Chondrocyte (in vitro differentiated cells): Measurements from ENCODE around the gene ARAP1. TPM values are rescaled to one million over a fixed set of nuclear protein-coding genes. Genes with fewer than 3 reads are reported as not detected.

Experiments
- DNase-seq: peaks from one replicate; pipeline ENCODE4 v3.0.0; 2021; ENCODE audit warnings: mixed read lengths, low spot score
- H3K27ac Mint-ChIP-seq: one replicate; pipeline ENCODE4 v1.8.0; 2021; ENCODE audit warnings: mild to moderate bottlenecking, moderate library complexity, mixed read lengths; ENCODE audit not compliant: unreplicated experiment
- H3K27me3 Mint-ChIP-seq: 2 replicates; pipeline ENCODE4 v1.8.0; 2021; ENCODE audit warnings: low read depth, mixed read lengths
- H3K36me3 Mint-ChIP-seq: 2 replicates; pipeline ENCODE4 v1.8.0; 2021; ENCODE audit warnings: low read depth, mixed read lengths
- H3K4me1 Mint-ChIP-seq: 2 replicates; pipeline ENCODE4 v1.8.0; 2021; ENCODE audit warnings: low read depth, mild to moderate bottlenecking, mixed read lengths
- H3K4me3 Mint-ChIP-seq: one replicate; pipeline ENCODE4 v1.8.0; 2021; ENCODE audit warnings: mild to moderate bottlenecking, moderate library complexity, mixed read lengths; ENCODE audit not compliant: unreplicated experiment
- H3K9me3 Mint-ChIP-seq: 2 replicates; pipeline ENCODE4 v1.8.0; 2021; ENCODE audit warnings: low read depth, mixed read lengths
- CTCF ChIP-seq: fragments of 200-600 bp; sonication (generic); IDR thresholded peaks from 2 replicates; pipeline ENCODE4 v1.5.0; 2021; ENCODE audit warnings: antibody characterized with exemption, mild to moderate bottlenecking, moderate library complexity
- total RNA-seq: library from RNA; stranded (reverse); gene quantifications from 3 replicates; pipeline ENCODE4 v1.2.1, GENCODE V29; 2021

Gene ARAP1
- total RNA-seq, 1 donor from 2014 or later = 45.3 TPM

GRCh38 chr11:72754149-72754543, 1.9 kb upstream of the ARAP1 start:
- Mint-ChIP-seq H3K9me3 (no peaks in the 10 kb centered on the region), H3K36me3 (peaks cover 28% of the 10 kb centered on the region), H3K27me3 (no peaks in the 10 kb centered on the region), H3K4me1 (peaks cover 34% of the 10 kb centered on the region), H3K27ac (no peak overlapping the region), H3K4me3 (no peak overlapping the region)
- TF ChIP-seq CTCF = no peak
- no peak for DNase-seq

DNA sequence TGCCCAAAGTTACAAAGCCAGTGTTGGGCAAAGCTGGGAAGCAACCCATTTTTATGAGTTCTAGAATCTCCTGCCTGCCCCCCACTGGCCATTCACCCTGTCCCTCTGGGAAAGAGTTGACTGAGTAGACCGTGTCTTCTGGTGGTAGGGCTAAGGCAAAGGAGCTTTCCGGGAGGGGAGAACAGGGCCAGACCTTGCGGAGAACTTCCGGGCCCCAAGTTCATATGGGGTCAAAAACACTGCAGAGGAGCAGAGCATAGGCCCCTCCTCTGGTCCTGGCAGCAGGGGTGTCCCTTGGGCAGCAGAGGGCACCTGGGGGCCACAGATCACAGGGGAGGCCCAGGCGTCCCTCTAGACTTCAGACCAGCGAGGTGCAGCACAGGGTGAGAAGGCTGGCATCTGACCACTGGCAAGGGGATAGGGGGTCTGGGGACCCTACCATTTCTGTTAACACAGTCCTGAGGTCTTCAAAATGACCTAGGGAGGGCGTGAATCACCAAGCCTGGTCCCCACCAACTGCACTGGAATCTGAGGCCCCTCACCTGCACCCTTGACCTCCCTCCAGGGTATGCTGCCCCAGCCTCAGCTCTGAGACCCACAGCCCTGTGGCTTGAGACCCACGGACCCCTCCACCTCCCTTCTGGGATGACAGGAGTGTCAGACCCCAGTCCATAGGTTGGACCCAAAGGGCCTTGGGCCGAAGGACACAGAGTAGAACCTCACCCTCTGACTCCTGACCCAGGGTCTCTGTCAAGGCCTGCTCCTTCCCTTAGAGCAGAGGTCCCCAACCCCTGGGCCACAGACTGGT, 1.3 kb upstream of the ARAP1 start:
- no peaks in the 10 kb centered on the region for H3K9me3 Mint-ChIP-seq
- peaks cover 22% of the 10 kb centered on the region for H3K36me3 Mint-ChIP-seq
- H3K4me1 Mint-ChIP-seq = peaks cover 28% of the 10 kb centered on the region
- H3K27ac Mint-ChIP-seq = no peak overlapping the region
- no peak overlapping the region for H3K4me3 Mint-ChIP-seq
- no peaks in the 10 kb centered on the region for H3K27me3 Mint-ChIP-seq
- no peak for DNase-seq
- TF ChIP-seq CTCF = peak; percentile 23

- H3K4me3 Mint-ChIP-seq = peak overlapping the region; percentile 96
These were observed 806 bp downstream of the ARAP1 start for GRCh38 chr11:72751116-72752087.

GRCh38 chr11:72750556-72751115, 1.6 kb downstream of the ARAP1 start:
- DNase-seq = no peak
- Mint-ChIP-seq H3K4me3 (peak overlapping the region; percentile 96), H3K9me3 (no peaks in the 10 kb centered on the region), H3K4me1 (peaks cover 26% of the 10 kb centered on the region), H3K27me3 (no peaks in the 10 kb centered on the region), H3K36me3 (peaks cover 5% of the 10 kb centered on the region), H3K27ac (no peak overlapping the region)
- no peak for TF ChIP-seq CTCF

More at GRCh38 chr11:72751116-72752087, 806 bp downstream of the ARAP1 start:
- peaks cover 26% of the 10 kb centered on the region for H3K4me1 Mint-ChIP-seq
- peaks cover 12% of the 10 kb centered on the region for H3K36me3 Mint-ChIP-seq
- DNase-seq = no peak
- H3K27me3 Mint-ChIP-seq = no peaks in the 10 kb centered on the region
- no peak for TF ChIP-seq CTCF
- H3K9me3 Mint-ChIP-seq = no peaks in the 10 kb centered on the region
- no peak overlapping the region for H3K27ac Mint-ChIP-seq

- peaks cover 5% of the 10 kb centered on the region for H3K36me3 Mint-ChIP-seq
- no peak for DNase-seq
- H3K9me3 Mint-ChIP-seq = no peaks in the 10 kb centered on the region
- H3K27ac Mint-ChIP-seq = no peak overlapping the region
- no peak overlapping the region for H3K4me3 Mint-ChIP-seq
- H3K4me1 Mint-ChIP-seq = peaks cover 26% of the 10 kb centered on the region
- TF ChIP-seq CTCF = no peak
- no peaks in the 10 kb centered on the region for H3K27me3 Mint-ChIP-seq
These were observed 2.1 kb downstream of the ARAP1 start for GRCh38 chr11:72750086-72750485.
